GM12891 (cell line): ENCODE data around the gene ZNF821.

ENCODE experiments used
- PAX5 ChIP-seq: IDR thresholded peaks from 2 replicates; pipeline ENCODE4 v1.6.1; 2011; ENCODE audit warnings: low read length, moderate library complexity, mild to moderate bottlenecking; ENCODE audit not compliant: insufficient read depth, severe bottlenecking
- POLR2A ChIP-seq: IDR thresholded peaks from 2 replicates; pipeline ENCODE4 v1.6.1; 2011; ENCODE audit warnings: low read depth, low read length, control low read depth
- POLR2AphosphoS5 ChIP-seq: IDR thresholded peaks from 2 replicates; pipeline ENCODE4 v1.6.1; 2011; ENCODE audit warnings: low read depth, low read length, control low read depth
- POU2F2 ChIP-seq: IDR thresholded peaks from 2 replicates; pipeline ENCODE4 v1.6.1; 2011; ENCODE audit warnings: low read depth, mild to moderate bottlenecking, control low read depth, low read length, moderate library complexity
- TAF1 ChIP-seq: IDR thresholded peaks from 2 replicates; pipeline ENCODE4 v1.6.1; 2011; ENCODE audit warnings: low read depth, low read length, control low read depth

DNA sequence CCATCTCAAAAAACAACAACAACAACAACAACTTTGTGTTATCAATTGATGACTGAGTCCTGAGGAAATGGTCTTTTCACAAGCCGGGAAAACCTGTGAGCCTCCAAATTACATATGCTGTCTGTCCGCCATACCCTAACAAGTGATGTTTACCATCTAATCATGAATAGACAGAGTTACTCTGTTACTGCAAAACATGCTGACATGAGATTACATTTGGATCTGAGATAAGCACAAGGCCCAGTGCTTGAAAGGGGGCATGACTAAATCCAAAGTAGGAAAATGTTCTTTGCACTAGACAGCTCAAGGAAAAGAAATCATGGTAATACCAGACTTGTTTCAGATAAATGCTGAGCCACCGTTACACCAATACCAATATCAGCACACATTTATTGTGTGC, 46.8 kb downstream of the ZNF821 start:
- no peak for TF ChIP-seq POLR2AphosphoS5
- TF ChIP-seq POLR2A, result no peak
- TF ChIP-seq TAF1, result no peak
- TF ChIP-seq PAX5, result no peak
- no peak for TF ChIP-seq POU2F2
